ENCODE results near the gene KIF3B.
"Not testable (repeated sequence)": the region's sequence is repeated elsewhere in the genome, so short reads cannot be mapped to it uniquely, and the experiment has no call there.

Gene KIF3B

GRCh38 chr20:32353848-32354496 lies 76.5 kb downstream of the KIF3B start:
- Histone ChIP-seq H3K4me1 (ENCODE audit: control insufficient read depth, insufficient read depth, low read length, poor library complexity, severe bottlenecking) (peaks cover 6% of the 10 kb centered on the region), H3K4me3 (ENCODE audit: insufficient read depth, low read depth, low read length, poor library complexity, severe bottlenecking) (no peak overlapping the region), H3K36me3 (ENCODE audit: control insufficient read depth, insufficient read depth, low read length) (no peaks in the 10 kb centered on the region), H3K27me3 (replicated peaks; ENCODE audit: control insufficient read depth, insufficient read depth, low read length, poor library complexity, severe bottlenecking) (no peaks in the 10 kb centered on the region), H3K27ac (ENCODE audit: insufficient read depth, low read length, poor library complexity, severe bottlenecking) (no peak overlapping the region), H3K9me3 (ENCODE audit: control insufficient read depth, low read length) (no peaks in the 10 kb centered on the region)
- DNase-seq: no peak

GRCh38 chr20:32354592-32355416 lies 77.4 kb downstream of the KIF3B start:
- Histone ChIP-seq H3K4me1 (ENCODE audit: control insufficient read depth, insufficient read depth, low read length, poor library complexity, severe bottlenecking) (peaks cover 6% of the 10 kb centered on the region), H3K9me3 (ENCODE audit: control insufficient read depth, low read length) (no peaks in the 10 kb centered on the region), H3K27ac (ENCODE audit: insufficient read depth, low read length, poor library complexity, severe bottlenecking) (no peak overlapping the region), H3K27me3 (replicated peaks; ENCODE audit: control insufficient read depth, insufficient read depth, low read length, poor library complexity, severe bottlenecking) (no peaks in the 10 kb centered on the region), H3K4me3 (ENCODE audit: insufficient read depth, low read depth, low read length, poor library complexity, severe bottlenecking) (no peak overlapping the region), H3K36me3 (ENCODE audit: control insufficient read depth, insufficient read depth, low read length) (no peaks in the 10 kb centered on the region)
- no peak for DNase-seq

GRCh38 chr20:32355417-32355841 lies 78.0 kb downstream of the KIF3B start:
- Histone ChIP-seq H3K27ac (ENCODE audit: insufficient read depth, low read length, poor library complexity, severe bottlenecking) (no peak overlapping the region), H3K4me3 (ENCODE audit: insufficient read depth, low read depth, low read length, poor library complexity, severe bottlenecking) (no peak overlapping the region), H3K36me3 (ENCODE audit: control insufficient read depth, insufficient read depth, low read length) (no peaks in the 10 kb centered on the region), H3K4me1 (ENCODE audit: control insufficient read depth, insufficient read depth, low read length, poor library complexity, severe bottlenecking) (peaks cover 6% of the 10 kb centered on the region), H3K27me3 (replicated peaks; ENCODE audit: control insufficient read depth, insufficient read depth, low read length, poor library complexity, severe bottlenecking) (no peaks in the 10 kb centered on the region), H3K9me3 (ENCODE audit: control insufficient read depth, low read length) (no peaks in the 10 kb centered on the region)
- no peak for DNase-seq

- not testable (repeated sequence) for H3K9me3 ChIP-seq (ENCODE audit: control insufficient read depth, low read length); H3K4me3 ChIP-seq (ENCODE audit: insufficient read depth, low read depth, low read length, poor library complexity, severe bottlenecking); DNase-seq; H3K27me3 ChIP-seq (replicated peaks; ENCODE audit: control insufficient read depth, insufficient read depth, low read length, poor library complexity, severe bottlenecking); H3K27ac ChIP-seq (ENCODE audit: insufficient read depth, low read length, poor library complexity, severe bottlenecking); H3K36me3 ChIP-seq (ENCODE audit: control insufficient read depth, insufficient read depth, low read length)
- H3K4me1 ChIP-seq (ENCODE audit: control insufficient read depth, insufficient read depth, low read length, poor library complexity, severe bottlenecking): peaks cover 12% of the 10 kb centered on the region
Observed at GRCh38 chr20:32355907-32356621, 78.6 kb downstream of the KIF3B start.

- no peak overlapping the region for H3K4me3 ChIP-seq (ENCODE audit: insufficient read depth, low read depth, low read length, poor library complexity, severe bottlenecking)
- H3K9me3 ChIP-seq (ENCODE audit: control insufficient read depth, low read length): no peaks in the 10 kb centered on the region
- no peak for DNase-seq
- H3K27me3 ChIP-seq (replicated peaks; ENCODE audit: control insufficient read depth, insufficient read depth, low read length, poor library complexity, severe bottlenecking): no peaks in the 10 kb centered on the region
- H3K27ac ChIP-seq (ENCODE audit: insufficient read depth, low read length, poor library complexity, severe bottlenecking): no peak overlapping the region
- peaks cover 15% of the 10 kb centered on the region for H3K4me1 ChIP-seq (ENCODE audit: control insufficient read depth, insufficient read depth, low read length, poor library complexity, severe bottlenecking)
- H3K36me3 ChIP-seq (ENCODE audit: control insufficient read depth, insufficient read depth, low read length): no peaks in the 10 kb centered on the region
Observed at GRCh38 chr20:32356622-32357374, 79.3 kb downstream of the KIF3B start.

- Histone ChIP-seq H3K4me1 (ENCODE audit: control insufficient read depth, insufficient read depth, low read length, poor library complexity, severe bottlenecking) (peaks cover 15% of the 10 kb centered on the region), H3K4me3 (ENCODE audit: insufficient read depth, low read depth, low read length, poor library complexity, severe bottlenecking) (peak overlapping the region; percentile 85), H3K27me3 (replicated peaks; ENCODE audit: control insufficient read depth, insufficient read depth, low read length, poor library complexity, severe bottlenecking) (no peaks in the 10 kb centered on the region), H3K9me3 (ENCODE audit: control insufficient read depth, low read length) (no peaks in the 10 kb centered on the region), H3K36me3 (ENCODE audit: control insufficient read depth, insufficient read depth, low read length) (no peaks in the 10 kb centered on the region), H3K27ac (ENCODE audit: insufficient read depth, low read length, poor library complexity, severe bottlenecking) (peak overlapping the region; percentile 97)
- DNase-seq: no peak
Observed at GRCh38 chr20:32357375-32357868, 80.0 kb downstream of the KIF3B start.

- peak; percentile 85 to 92 (median 89) for DNase-seq
- no peaks in the 10 kb centered on the region for H3K9me3 ChIP-seq (ENCODE audit: control insufficient read depth, low read length)
- H3K27ac ChIP-seq (ENCODE audit: insufficient read depth, low read length, poor library complexity, severe bottlenecking): peak within 1 kb of the TSS; percentile 97
- no peaks in the 10 kb centered on the region for H3K27me3 ChIP-seq (replicated peaks; ENCODE audit: control insufficient read depth, insufficient read depth, low read length, poor library complexity, severe bottlenecking)
- H3K36me3 ChIP-seq (ENCODE audit: control insufficient read depth, insufficient read depth, low read length): no peaks in the 10 kb centered on the region
- peak within 1 kb of the TSS; percentile 85 for H3K4me3 ChIP-seq (ENCODE audit: insufficient read depth, low read depth, low read length, poor library complexity, severe bottlenecking)
- H3K4me1 ChIP-seq (ENCODE audit: control insufficient read depth, insufficient read depth, low read length, poor library complexity, severe bottlenecking): peaks cover 15% of the 10 kb centered on the region
Observed at GRCh38 chr20:32357869-32358631, 80.6 kb downstream of the KIF3B start, which contains the start of gene ASXL1. Gene ASXL1 (plus strand): TSS chr20:32358331. CDS start chr20:32358776, 445 bp downstream.

GRCh38 chr20:32358632-32358882 lies 81.1 kb downstream of the KIF3B start:
- Histone ChIP-seq H3K27me3 (replicated peaks; ENCODE audit: control insufficient read depth, insufficient read depth, low read length, poor library complexity, severe bottlenecking) (no peaks in the 10 kb centered on the region), H3K4me1 (ENCODE audit: control insufficient read depth, insufficient read depth, low read length, poor library complexity, severe bottlenecking) (peaks cover 16% of the 10 kb centered on the region), H3K4me3 (ENCODE audit: insufficient read depth, low read depth, low read length, poor library complexity, severe bottlenecking) (peak overlapping the region; percentile 82), H3K36me3 (ENCODE audit: control insufficient read depth, insufficient read depth, low read length) (no peaks in the 10 kb centered on the region), H3K27ac (ENCODE audit: insufficient read depth, low read length, poor library complexity, severe bottlenecking) (peak overlapping the region; percentile 97), H3K9me3 (ENCODE audit: control insufficient read depth, low read length) (no peaks in the 10 kb centered on the region)
- DNase-seq: no peak
